GM21360 (cell line): ENCODE data around the gene OST4.
"Not testable (repeated sequence)": the region's sequence is repeated elsewhere in the genome, so short reads cannot be mapped to it uniquely, and the experiment has no call there.

Experiments
- ATAC-seq: cut with Tn5 transposase; IDR thresholded peaks from one replicate; pipeline ENCODE4 v1.9.1; 2021; ENCODE audit warnings: mild to moderate bottlenecking, moderate library complexity; ENCODE audit not compliant: unreplicated experiment

Gene OST4

GRCh38 chr2:27080140-27080469 lies 8.7 kb upstream of the OST4 start:
- no peak for ATAC-seq

- ATAC-seq, result no peak
Measured at GRCh38 chr2:27079233-27080139, 8.0 kb upstream of the OST4 start.

DNA sequence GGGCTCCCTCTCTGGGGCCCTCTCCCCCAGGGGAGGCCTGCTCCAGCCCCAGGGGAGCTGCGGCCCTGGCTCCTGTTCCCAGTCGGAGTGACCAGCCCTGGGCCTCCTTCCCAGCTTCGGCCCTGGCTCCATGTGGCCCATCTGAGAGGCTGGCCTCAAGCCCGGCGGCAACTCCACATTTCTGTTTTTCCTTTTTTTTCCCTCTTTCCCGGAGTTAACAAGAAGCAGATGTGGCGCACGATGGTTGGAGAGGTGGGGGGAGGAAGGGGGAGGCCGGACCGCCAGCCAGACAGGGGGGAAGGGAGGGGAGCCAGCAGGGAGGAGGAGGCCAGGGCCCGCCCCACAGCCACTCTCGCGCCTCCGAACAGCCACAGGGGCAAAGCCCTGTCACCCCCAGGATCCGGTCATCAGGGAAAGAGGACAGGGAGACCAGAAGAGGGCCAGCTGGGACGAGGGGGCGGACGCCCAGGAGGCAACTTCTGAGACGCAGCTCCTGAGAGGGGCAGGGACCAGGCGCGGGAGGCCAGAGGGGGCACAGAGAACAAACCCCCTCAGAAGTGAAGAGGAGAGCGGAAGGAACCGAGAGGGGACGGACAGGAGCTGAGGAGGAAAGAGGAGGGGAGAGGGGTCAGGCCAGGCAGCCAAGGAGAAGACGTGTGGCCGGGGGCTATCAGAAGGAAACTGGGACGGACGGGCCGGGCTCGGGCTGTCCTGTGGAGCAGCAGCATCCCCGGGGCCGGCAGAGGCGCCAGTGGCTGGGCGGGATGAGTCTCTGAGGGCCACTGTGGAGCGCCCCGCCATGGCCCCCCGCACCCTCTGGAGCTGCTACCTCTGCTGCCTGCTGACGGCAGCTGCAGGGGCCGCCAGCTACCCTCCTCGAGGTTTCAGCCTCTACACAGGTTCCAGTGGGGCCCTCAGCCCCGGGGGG lies 7.1 kb upstream of the OST4 start, which contains the start of gene EMILIN1:
TSS of gene EMILIN1 (plus strand) at position 349 of the 928 bp plus-strand sequence. CDS start at position 800, 451 bp downstream.
- no peak for ATAC-seq

DNA sequence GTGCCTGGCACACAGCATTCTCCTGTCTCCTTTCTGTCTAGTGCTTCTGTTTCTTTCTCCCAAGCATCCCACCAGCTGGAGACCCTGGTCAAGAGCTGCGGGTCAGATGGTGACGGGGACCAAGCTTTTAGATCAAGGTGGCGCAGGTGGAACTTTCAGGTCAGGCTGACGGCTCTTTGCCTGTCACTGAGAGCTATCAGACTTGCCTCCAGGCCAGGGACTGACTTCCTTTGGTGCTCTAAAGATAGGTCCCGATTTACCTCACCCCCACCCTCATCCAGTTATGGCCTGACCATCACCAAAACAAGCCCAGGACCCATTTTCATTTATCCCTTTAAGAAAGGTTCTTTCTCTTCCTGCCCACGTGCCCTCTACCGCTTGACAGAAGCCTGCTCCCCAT lies 5.8 kb upstream of the OST4 start:
- no peak for ATAC-seq

GRCh38 chr2:27076323-27076722 lies 4.9 kb upstream of the OST4 start:
- ATAC-seq, result no peak

DNA sequence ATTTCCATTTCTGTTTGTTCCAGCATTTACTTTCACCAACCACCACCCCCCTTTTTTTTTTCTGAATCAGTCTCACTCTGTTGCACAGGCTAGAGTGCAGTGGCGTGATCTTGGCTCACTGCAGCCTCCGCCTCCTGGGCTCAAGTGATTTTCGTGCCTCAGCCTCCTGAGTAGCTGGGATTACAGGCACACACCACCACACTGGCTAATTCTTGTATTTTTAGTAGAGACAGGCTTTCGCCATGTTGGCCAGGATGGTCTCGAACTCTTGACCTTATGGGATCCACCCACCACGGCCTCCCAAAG lies 4.1 kb upstream of the OST4 start:
- not testable (repeated sequence) for ATAC-seq

DNA sequence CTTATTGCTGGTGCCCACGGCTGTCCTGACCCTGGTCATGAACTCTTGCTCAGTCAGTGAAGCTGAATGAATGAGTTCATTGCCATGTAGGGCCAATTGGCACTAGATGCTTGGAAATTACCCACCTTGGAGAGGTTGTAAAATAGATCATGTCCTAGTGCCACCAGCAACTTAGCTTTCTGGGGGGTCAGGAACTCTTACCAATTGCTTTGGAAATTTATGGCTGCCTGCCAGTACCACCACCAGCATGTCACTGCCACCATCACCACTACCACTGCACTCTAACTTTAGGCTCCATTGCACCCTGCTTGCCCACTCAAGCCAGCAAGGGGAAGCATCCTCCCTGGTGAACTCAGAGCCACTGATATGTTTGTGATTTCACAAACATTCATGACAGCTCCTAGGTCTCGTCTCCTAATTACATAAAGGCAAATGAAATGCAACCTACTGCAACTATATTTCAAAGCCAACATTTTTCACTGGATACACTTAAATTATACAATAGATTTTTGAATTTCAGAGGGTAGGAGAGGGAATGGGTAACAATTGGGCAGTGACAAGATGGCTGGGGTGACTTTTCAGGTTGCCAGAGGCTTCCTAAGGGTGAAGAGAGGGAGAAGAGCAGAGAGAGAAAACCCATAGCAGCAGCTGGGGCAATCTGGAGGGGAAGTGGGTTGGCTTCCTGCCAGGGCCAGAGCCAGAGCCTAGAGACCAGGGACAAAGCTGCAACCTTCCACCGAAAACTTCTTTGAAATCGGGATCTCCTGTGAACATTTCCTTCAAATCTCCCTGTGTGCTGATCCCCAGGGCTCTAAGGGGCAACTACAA lies 3.5 kb upstream of the OST4 start:
- ATAC-seq, result no peak

DNA sequence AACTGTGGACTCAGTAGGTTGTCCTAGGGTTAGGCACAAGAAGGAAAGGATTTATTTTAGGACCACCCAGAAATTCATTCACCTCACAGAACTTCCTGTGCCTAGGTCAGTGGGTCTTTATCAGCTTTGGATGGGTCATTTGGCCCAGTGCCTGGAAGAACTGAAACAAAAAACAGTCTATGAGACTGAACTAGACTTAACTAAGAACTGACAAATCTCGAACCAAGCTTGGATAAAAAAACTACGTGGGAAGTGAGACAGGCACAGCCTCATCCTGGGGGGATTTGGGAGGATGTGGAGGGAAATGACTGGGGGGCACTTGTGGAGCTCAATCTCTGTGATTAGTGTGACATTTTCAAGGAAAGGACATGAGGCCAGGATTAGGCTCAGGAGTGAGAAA lies 2.3 kb upstream of the OST4 start:
- no peak for ATAC-seq

GRCh38 chr2:27072920-27073319 lies 1.5 kb upstream of the OST4 start:
- ATAC-seq, result no peak

GRCh38 chr2:27071990-27072830 lies 756 bp upstream of the OST4 start:
- peak; percentile 17 for ATAC-seq

- no peak for ATAC-seq
Measured at GRCh38 chr2:27070653-27071276, 689 bp downstream of the OST4 start.

DNA sequence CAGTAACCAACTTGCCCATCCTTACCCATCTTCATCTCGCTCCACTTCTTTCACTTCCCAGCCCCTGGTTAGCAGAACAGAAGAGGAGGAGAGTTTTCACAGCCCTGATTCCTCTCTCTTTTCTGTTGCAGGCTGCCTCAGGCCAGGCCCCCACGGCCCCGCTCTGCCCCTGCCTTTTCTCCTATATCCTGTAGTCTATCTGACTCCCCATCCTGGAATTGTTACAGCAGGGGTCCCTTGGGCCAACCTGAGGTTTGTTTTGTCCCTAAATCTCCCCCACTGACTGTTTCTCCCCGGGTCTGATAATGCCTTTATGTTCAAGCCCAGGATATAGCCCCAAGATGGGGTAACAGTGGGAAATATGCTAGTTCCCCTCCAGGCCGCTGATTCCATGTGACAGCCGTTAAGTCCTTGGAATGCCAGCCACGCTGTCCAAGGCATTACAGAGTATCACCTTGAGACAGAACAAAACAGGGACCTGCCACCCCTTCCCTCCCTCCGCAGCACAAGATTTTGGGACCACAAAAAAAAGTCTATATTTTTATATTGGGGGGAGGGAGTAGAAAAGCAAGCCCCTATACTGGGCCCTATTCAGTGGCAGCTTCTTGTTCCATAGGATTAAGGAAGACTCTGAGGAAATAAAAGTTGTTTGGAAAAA lies 1.4 kb downstream of the OST4 start:
- no peak for ATAC-seq

GRCh38 chr2:27069436-27069835 lies 2.0 kb downstream of the OST4 start:
- ATAC-seq, result no peak

GRCh38 chr2:27067385-27067784 lies 4.1 kb downstream of the OST4 start:
- ATAC-seq, result no peak

DNA sequence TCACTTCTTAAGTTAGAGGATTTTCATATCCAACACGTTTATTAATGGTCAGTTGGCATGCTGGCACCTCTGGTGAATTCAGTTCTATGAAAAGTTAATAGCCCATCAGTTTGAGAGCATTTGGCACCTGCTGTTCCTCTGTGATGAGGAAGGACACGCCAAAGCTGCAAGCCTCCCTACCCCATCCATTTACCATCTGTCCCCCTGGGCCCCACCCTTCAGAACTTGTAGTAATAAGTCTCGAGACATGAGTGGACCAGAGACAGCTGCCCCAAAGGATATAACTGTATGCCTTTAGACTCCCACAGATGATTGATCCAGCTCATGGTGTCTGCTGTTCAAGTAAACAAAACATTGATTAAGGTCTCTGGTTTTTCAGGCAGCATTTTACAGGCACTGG lies 6.3 kb downstream of the OST4 start:
- no peak for ATAC-seq

- ATAC-seq, result no peak
Measured at GRCh38 chr2:27060323-27060722, 11.1 kb downstream of the OST4 start.

DNA sequence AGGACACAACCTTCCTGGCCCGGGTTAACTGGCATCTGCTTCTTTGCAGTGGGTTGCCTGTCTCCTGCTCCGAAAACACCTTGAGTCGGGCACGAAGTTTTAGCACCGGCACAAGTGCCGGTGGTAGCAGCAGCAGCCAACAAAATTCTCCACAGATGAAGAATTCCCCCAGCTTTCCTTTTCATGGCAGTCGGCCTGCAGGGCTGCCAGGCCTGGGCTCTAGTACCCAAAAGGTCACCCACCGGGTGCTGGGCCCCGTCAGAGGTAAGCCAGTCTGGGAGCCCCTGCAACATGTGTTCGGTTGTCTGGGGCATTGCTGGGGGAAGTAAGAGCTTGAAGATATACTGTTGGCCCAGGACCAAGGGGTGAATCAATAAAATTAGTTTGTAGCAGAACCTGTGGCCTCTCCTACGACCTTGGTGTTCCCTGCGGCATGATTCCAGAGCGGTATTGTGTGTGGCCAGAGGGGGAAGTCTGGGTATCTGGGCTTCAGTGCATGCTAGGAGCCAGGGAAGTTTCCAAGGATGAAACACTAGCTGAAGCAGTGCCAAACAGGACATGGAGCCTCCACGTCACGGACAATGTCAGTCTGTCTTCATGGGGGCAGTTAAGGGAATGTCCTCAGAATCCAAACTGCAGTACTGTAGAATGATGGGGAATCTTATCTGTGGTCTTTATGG lies 12.2 kb downstream of the OST4 start:
- no peak for ATAC-seq

DNA sequence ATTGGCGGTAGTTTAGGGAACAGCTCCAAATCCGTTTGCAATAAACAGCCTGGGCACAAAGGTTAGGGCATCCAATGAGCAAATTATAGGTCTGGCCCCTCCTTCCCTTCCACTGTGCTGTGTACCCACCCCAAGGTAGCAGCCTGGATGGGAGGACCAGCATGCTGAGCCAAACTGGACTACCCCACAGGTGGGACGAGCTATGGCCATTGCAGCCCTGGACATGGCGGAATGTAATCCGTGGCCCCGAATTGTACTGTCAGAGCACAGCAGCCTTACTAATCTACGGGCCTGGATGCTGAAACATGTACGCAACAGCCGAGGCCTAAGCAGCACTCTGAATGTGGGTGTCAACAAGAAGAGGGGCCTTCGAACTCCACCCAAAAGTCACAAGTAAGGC lies 13.2 kb downstream of the OST4 start:
- no peak for ATAC-seq

DNA sequence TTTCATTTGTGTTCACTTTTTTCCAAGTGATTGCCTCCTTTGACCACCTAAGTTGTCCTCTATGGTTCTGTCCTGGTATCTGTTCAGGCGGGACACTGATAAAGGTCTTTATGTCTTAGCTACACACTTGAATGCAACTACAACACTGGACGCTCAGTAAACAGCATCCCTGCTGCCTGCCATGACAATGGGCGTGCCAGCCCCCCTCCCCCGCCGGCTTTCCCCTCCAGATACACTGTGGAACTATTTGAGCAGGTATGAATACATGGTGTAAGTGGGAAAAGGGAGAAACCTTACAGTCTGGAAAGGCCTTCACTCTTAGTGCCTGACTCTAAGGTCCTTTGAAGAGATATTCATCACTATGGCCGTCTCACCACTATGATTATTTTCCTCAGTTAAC lies 14.3 kb downstream of the OST4 start:
- ATAC-seq, result no peak
